Esophagus (tissue), 2 donors: ENCODE results near the gene ASPRV1. TPM values are rescaled to one million over a fixed set of nuclear protein-coding genes. Genes with fewer than 3 reads are reported as not detected.

Source experiments
- H3K27ac ChIP-seq, 2 donors: one replicate each; pipeline ENCODE4 v1.5.1; 2013; ENCODE audit warnings: low read depth in 2 of 2, mild to moderate bottlenecking in 2 of 2, inconsistent platforms in 1 of 2, low read length in 1 of 2, moderate library complexity in 1 of 2
- H3K27me3 ChIP-seq, 2 donors: one replicate each; pipeline ENCODE4 v1.6.1; 2013; ENCODE audit warnings: low read length in 2 of 2, control low read depth in 1 of 2, mild to moderate bottlenecking in 1 of 2; ENCODE audit not compliant: insufficient read depth in 2 of 2, control insufficient read depth in 1 of 2
- H3K36me3 ChIP-seq, 2 donors: one replicate each; pipeline ENCODE4 v1.6.1; 2013; ENCODE audit warnings: low read length in 1 of 2; ENCODE audit not compliant: control insufficient read depth in 2 of 2, insufficient read depth in 2 of 2
- H3K4me1 ChIP-seq, 2 donors: one replicate each; pipeline ENCODE4 v1.6.1; 2013; ENCODE audit warnings: low read length in 1 of 2; ENCODE audit not compliant: control insufficient read depth in 2 of 2, insufficient read depth in 2 of 2
- H3K4me3 ChIP-seq, 2 donors: one replicate each; pipeline ENCODE4 v1.5.1; 2013; ENCODE audit warnings: low read length in 2 of 2, mild to moderate bottlenecking in 2 of 2, low read depth in 1 of 2, moderate library complexity in 1 of 2
- H3K9me3 ChIP-seq, 2 donors: one replicate each; pipeline ENCODE4 v1.6.1; 2013; ENCODE audit warnings: mild to moderate bottlenecking in 2 of 2, low read depth in 1 of 2, low read length in 1 of 2, moderate library complexity in 1 of 2; ENCODE audit not compliant: control insufficient read depth in 2 of 2, insufficient read depth in 1 of 2
- WGBS, 2 donors: extraction: QIAGEN DNeasy Blood & Tissue Kit; methylation state at CpG; one replicate each; pipeline ENCODE4 v1.1.7; 2013; 5-methylcytosine and 5-hydroxymethylcytosine counted together
- polyA plus RNA-seq, 2 donors: library from polyadenylated mRNA; stranded (reverse); fragments of 200-250 nt; gene quantifications; one replicate each; pipeline ENCODE4 v1.2.3, GENCODE V29; 2013
- donor health status: healthy with polysubstance abuse.
- donor health status: Bipolar disorder and iron deficiency.

Gene ASPRV1
- polyA plus RNA-seq: under 1 TPM; 0.45 to 0.71 TPM

DNA sequence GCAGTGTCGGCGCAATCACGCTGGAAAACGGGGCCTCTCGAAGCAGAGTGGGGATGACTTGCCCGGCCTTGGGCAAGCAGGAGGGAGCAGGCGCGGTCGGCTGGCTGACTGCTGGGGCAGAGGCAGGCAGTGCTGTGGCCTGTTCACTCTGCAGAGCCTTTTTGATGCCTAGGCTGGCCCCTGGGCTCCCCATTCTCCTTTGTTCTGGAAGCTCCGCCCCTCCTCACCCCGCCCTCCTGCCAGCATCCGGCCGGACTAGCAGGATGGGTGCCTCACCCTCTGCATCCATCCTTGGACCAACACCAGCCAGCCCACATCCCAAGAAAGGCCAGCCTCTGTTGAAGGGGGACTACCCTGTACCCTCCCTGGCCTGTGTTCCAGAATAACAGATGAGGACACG is at the start of gene ASPRV1:
Gene ASPRV1, minus strand, starts transcription at position 136 of the 400 bp plus-strand sequence. CDS start 195 bp downstream, outside the sequence.
- Histone ChIP-seq H3K27ac (no peak within 1 kb of the TSS), H3K36me3 (no peaks in the 10 kb centered on the region)
- 84 to 90% methylated on average over 14 of the region's 14 CpGs for WGBS, 2 donors

DNA sequence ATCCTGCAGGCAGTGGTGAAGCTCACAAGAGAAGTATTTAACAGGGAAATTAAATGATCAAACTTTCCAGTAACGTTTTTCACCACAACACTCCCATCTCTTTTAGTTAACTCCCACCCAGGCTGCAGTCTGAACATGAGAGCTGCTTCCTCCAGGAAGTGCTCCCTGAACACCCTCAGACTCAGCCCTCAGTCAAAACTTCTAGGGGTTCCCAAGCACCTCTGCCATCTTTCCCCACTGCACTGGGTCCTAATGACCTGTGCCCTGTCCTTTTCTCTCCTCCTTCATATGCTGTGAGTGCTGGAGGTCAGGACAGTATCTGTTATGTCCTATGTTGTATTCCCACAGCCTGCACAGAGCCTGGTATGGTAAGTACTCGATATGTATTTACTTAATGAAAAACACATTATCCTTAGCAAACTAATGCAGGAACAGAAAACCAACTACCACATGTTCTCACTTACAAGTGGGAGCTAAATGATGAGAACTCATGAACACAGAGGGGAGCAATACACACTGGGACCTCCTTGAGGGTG is 49.2 kb upstream of the ASPRV1 start:
- H3K4me1 ChIP-seq: peaks cover 0 to 3% of the 10 kb centered on the region in 2 donors
- no peaks in the 10 kb centered on the region for H3K27me3 ChIP-seq
- H3K27ac ChIP-seq: peak overlapping the region in 1 of 2 donors; percentile 73
- no peaks in the 10 kb centered on the region for H3K9me3 ChIP-seq
- WGBS, 2 donors: 64 to 65% methylated on average over 2 of the region's 2 CpGs
- no peaks in the 10 kb centered on the region for H3K36me3 ChIP-seq
- H3K4me3 ChIP-seq: no peak overlapping the region

More for the DNA sequence above, at the start of gene ASPRV1:
- H3K4me3 ChIP-seq: no peak within 1 kb of the TSS
- no peaks in the 10 kb centered on the region for H3K27me3 ChIP-seq
- H3K9me3 ChIP-seq: no peaks in the 10 kb centered on the region
- no peaks in the 10 kb centered on the region for H3K4me1 ChIP-seq

DNA sequence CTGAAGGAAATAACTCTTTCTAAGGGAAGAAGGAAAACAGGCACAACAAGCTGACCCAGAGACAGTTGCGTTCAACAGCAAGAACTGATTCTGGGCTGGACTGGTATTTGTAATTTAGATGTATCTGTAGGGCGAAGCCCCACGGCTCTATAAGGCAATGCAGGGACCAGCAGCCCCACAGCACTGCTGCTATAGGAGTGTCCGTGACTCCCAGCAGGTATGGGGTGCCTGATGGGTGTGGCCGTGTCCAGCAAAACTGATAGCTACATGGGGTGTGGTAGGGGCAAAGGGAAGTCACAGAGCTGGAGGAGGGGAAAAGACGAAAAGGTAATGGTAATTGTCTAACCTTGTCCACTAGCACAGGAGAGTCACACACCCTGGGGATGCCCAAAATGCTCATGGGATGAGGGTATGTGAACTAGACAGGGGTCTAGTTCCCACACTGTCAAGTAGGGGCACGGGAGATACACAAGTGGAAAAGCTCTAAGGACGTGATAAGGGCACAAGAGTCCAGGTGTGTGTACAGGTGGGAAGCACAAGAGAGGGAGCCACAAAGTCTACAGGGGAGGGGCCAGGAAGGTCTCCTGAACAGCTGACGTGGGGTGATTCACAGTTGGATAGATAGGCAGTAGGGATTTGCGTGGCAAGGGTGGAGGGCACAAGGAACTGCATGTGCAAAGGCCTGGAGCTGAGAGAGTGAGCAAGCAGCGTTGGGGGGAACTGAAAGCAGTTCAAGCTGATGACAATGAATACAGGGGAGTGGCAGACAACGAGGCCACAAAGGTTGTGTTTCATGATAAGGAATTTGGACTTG is 48.5 kb upstream of the ASPRV1 start:
- H3K27me3 ChIP-seq: no peaks in the 10 kb centered on the region
- WGBS, 2 donors: 72 to 84% methylated on average over 12 of the region's 12 CpGs
- no peaks in the 10 kb centered on the region for H3K36me3 ChIP-seq
- peaks cover 0 to 3% of the 10 kb centered on the region in 2 donors for H3K4me1 ChIP-seq
- H3K27ac ChIP-seq: peak overlapping the region; percentile 33 to 71
- no peaks in the 10 kb centered on the region for H3K9me3 ChIP-seq
- H3K4me3 ChIP-seq: no peak overlapping the region

DNA sequence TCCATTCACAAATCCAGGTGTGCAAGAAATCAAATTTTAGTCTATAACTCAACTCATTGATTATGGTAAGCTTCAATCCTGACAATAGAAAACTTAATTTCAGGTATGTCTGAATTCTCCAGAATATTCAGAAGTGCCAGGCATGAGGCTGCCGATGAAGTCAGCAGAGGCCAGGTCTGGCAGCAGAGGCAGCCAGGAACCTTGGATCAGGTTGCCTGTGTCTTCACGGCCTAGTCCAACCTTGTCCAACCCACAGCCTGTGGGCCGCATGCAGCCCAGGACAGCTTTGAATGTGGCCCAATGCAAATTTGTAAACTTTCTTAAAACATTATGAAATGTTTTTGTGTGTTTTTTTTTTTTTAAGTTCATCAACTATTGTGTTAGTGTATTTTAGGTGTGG is 46.9 kb upstream of the ASPRV1 start:
- H3K36me3 ChIP-seq: no peaks in the 10 kb centered on the region
- no peak overlapping the region for H3K4me3 ChIP-seq
- no peak overlapping the region for H3K27ac ChIP-seq
- no peaks in the 10 kb centered on the region for H3K9me3 ChIP-seq
- WGBS, 2 donors: 92 to 99% methylated on average over 3 of the region's 3 CpGs
- peaks cover 0 to 3% of the 10 kb centered on the region in 2 donors for H3K4me1 ChIP-seq
- H3K27me3 ChIP-seq: no peaks in the 10 kb centered on the region

DNA sequence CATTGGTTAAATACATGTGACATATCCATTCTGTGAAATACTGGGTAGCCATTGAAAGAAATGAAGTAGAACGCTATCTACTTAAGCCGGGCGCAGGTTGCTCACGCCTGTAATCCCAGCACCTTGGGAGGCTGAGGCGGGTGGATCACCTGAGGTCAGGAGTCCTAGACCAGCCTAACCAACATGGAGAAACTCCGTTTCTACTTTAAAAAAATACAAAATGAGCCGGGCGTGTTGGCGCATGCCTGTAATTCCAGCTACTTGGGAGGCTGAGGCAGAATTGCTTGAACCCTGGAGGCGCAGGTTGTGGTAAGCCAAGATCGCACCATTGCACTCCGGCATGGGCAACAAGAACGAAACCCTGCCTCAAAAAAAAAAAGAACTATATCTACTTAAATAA is 45.7 kb upstream of the ASPRV1 start:
- H3K36me3 ChIP-seq: no peaks in the 10 kb centered on the region
- H3K4me3 ChIP-seq: no peak overlapping the region
- no peak overlapping the region for H3K27ac ChIP-seq
- WGBS, 2 donors: 94 to 95% methylated on average over 13 of the region's 13 CpGs
- no peaks in the 10 kb centered on the region for H3K27me3 ChIP-seq
- H3K9me3 ChIP-seq: no peaks in the 10 kb centered on the region
- peaks cover 0 to 3% of the 10 kb centered on the region in 2 donors for H3K4me1 ChIP-seq

DNA sequence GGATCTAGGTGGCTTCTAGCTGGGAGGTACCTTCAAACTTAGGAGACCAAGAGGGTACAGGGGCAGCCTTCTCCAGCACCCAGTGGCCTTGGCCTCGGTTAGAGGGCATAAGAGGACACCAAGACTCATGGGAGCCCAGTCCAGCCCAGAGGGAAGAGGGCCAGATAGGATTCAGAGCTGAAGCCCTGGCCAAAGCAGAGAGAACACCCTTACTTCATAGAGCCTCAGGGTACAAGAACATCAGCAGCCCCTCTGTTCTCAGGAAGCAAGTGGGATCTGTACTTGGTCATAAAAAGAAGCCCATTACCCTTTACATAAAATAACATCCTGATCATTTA is 45.0 kb upstream of the ASPRV1 start:
- no peak overlapping the region for H3K4me3 ChIP-seq
- no peaks in the 10 kb centered on the region for H3K27me3 ChIP-seq
- H3K27ac ChIP-seq: no peak overlapping the region
- H3K36me3 ChIP-seq: no peaks in the 10 kb centered on the region
- peaks cover 0 to 3% of the 10 kb centered on the region in 2 donors for H3K4me1 ChIP-seq
- no peaks in the 10 kb centered on the region for H3K9me3 ChIP-seq
- WGBS, 2 donors: 77 to 84% methylated on average over 1 of the region's 1 CpG

DNA sequence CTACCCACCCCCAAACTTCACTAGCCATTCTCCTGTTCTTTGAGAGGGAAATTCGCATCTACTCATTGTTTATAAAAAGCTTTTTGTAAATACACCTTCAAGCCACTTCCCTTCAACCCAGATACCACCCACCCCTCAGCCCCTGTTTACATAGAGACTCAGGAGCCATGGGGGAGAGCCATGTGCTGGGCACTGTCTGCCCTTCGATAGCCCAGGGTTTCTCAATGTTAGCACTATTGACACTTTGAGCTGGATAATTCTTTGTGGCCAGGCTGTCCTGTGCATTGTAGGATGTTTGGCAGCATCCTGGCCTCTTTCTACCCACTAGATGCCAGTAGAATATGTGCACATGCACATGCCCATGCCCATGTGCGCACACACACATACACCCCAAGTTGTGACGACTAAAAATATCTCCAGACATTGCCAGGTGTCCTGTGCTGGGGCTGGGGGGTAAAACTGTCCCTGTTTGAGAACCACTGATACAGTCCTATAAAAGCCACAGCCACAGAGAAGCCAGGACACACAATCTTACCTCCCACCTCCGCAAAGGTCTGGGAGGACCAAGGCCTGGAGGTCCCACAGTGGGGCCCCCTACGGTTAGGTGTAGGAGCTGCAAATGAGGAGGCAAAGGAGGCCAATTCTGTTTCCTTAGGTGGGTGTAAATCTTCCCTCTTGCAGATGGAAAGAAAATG is 44.5 kb upstream of the ASPRV1 start:
- Histone ChIP-seq H3K27me3 (no peaks in the 10 kb centered on the region), H3K36me3 (no peaks in the 10 kb centered on the region), H3K4me1 (no peaks in the 10 kb centered on the region), H3K4me3 (no peak overlapping the region), H3K9me3 (no peaks in the 10 kb centered on the region), H3K27ac (no peak overlapping the region)
- WGBS, 2 donors: 89 to 91% methylated on average over 6 of the region's 6 CpGs

DNA sequence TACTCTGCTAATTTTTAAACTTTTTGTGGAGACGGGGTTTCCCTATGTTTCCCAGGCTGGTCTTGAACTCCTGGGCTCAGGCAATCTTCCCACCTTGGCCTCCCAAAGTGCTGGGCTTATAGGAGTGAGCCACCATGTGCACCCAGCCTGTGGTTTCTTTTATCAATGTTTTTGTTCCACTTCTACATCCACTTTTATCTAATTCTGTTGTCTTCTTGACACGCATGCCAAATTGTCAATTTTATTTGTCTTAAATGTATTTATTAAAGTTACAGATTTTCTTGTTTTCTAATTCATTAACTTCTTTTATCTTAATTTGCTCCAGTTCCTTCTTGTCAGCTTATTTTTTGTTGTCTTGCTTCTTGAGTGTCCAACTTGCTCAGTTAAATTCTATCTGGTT is 43.8 kb upstream of the ASPRV1 start:
- Histone ChIP-seq H3K36me3 (no peaks in the 10 kb centered on the region), H3K4me3 (no peak overlapping the region), H3K27me3 (no peaks in the 10 kb centered on the region), H3K4me1 (no peaks in the 10 kb centered on the region), H3K9me3 (no peaks in the 10 kb centered on the region), H3K27ac (no peak overlapping the region)
- WGBS, 2 donors: 94% methylated on average over 2 of the region's 2 CpGs

DNA sequence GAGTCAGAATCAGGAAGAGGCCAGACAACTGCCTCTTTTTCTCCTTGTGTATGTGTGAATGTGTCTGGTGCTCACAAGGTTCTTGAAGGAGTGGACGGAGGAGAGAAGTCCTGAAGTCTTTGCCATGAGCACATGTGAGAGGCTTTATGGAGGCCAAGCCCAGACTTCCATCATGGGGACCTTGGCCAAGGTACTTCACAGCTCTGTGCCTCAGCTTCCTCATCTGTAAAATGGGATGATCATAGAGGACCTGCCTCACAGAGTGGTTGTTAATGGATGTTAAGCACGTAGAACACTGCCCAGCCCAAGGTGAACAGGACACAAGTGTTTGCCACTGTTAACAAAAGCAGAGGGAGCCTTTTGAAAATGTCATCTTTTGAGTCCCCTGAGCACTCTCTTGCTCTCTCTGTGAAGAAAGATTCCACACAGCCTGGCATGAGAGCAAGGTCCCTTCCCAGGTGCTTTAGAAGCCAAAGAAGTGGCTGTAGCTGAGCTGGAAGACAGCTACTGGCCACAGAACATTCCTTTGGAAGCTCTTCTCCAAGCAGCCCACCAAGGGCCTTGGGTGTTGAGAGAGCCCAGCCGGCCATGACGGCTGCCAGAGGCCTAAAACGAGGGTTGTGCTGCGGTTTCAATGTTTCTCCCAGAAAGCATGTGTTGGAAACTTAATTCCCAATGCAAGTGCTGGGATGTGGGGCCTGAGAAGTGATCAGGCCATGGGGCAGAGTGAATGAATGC is 41.8 kb upstream of the ASPRV1 start:
- H3K9me3 ChIP-seq: no peaks in the 10 kb centered on the region
- H3K27me3 ChIP-seq: no peaks in the 10 kb centered on the region
- H3K36me3 ChIP-seq: no peaks in the 10 kb centered on the region
- peaks cover 0 to 3% of the 10 kb centered on the region in 2 donors for H3K4me1 ChIP-seq
- no peak overlapping the region for H3K4me3 ChIP-seq
- no peak overlapping the region for H3K27ac ChIP-seq
- 88 to 95% methylated on average over 6 of the region's 6 CpGs for WGBS, 2 donors
